Neural cell (in vitro differentiated cells): ENCODE results near the gene ICA1.

Source experiments
- MXI1 ChIP-seq: fragments of 450-650 bp; conservative IDR thresholded peaks from 2 replicates; pipeline ENCODE4 v1.6.1; 2014; ENCODE audit warnings: antibody characterized with exemption, mild to moderate bottlenecking; ENCODE audit not compliant: poor library complexity, severe bottlenecking
- TF ChIP-seq, protein P1 (sequence below): fragments of 450-650 bp; IDR thresholded peaks from 2 replicates; pipeline ENCODE4 v1.5.1; 2014; ENCODE audit warnings: antibody characterized with exemption, mild to moderate bottlenecking, moderate library complexity; ENCODE audit not compliant: poor library complexity, severe bottlenecking

DNA sequence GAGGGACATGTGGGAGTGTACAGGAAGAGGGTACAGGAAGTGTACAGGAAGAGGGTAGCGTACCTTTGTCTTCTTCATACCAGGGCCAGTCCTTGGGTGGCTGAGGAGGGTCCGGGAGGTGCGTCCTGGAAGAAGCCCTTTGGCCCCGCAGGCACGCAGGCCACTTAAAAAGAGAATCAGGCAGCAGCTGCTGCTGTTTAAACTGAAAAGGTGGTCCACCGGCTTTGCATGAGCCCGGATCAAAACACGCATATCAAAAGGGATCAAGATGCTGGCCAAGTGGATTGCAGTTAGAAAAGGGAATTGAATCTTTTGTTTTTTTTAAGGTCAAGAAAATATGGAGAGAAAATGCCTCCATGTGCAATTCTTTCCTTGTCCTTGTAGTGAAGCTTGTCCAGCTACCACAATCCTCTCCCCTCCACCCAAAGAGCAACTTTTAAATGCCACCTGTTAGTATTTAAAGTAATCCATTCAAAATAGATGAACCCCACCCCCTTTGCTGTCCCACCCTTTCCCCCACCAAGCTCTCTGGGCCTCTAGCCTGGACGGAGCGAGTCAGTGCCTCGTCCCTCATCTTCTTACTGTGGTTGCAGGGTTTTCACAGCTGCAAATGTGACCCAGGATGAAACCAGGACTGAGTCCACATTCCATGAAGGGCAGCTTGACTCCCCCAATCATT, 150.5 kb downstream of the ICA1 start:
- TF ChIP-seq, protein P1, sequence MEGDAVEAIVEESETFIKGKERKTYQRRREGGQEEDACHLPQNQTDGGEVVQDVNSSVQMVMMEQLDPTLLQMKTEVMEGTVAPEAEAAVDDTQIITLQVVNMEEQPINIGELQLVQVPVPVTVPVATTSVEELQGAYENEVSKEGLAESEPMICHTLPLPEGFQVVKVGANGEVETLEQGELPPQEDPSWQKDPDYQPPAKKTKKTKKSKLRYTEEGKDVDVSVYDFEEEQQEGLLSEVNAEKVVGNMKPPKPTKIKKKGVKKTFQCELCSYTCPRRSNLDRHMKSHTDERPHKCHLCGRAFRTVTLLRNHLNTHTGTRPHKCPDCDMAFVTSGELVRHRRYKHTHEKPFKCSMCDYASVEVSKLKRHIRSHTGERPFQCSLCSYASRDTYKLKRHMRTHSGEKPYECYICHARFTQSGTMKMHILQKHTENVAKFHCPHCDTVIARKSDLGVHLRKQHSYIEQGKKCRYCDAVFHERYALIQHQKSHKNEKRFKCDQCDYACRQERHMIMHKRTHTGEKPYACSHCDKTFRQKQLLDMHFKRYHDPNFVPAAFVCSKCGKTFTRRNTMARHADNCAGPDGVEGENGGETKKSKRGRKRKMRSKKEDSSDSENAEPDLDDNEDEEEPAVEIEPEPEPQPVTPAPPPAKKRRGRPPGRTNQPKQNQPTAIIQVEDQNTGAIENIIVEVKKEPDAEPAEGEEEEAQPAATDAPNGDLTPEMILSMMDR, result no peak
- TF ChIP-seq MXI1, result no peak
